Subcutaneous abdominal adipose tissue (tissue), 5 donors: ENCODE results near the gene HRCT1.
A peak's percentile ranks its signal among the peaks of the same experiment; 100 is the strongest.

Experiments used
- H3K27ac ChIP-seq: one replicate; pipeline ENCODE4 v1.7.0; 2013; ENCODE audit warnings: low read depth, mild to moderate bottlenecking, inconsistent platforms, low read length, moderate library complexity
- H3K27me3 ChIP-seq, 5 donors: one replicate each; pipeline ENCODE4 v1.7.0; 2013; ENCODE audit warnings: low read length in 5 of 5, inconsistent platforms in 1 of 5; ENCODE audit not compliant: control insufficient read depth in 5 of 5, insufficient read depth in 4 of 5
- H3K36me3 ChIP-seq, 5 donors: one replicate each; pipeline ENCODE4 v1.7.0; 2013; ENCODE audit warnings: low read length in 5 of 5; ENCODE audit not compliant: control insufficient read depth in 5 of 5, insufficient read depth in 5 of 5
- H3K4me1 ChIP-seq, 5 donors: one replicate each; pipeline ENCODE4 v1.7.0; 2013; ENCODE audit warnings: low read length in 5 of 5, mild to moderate bottlenecking in 3 of 5, moderate library complexity in 1 of 5; ENCODE audit not compliant: control insufficient read depth in 5 of 5, insufficient read depth in 5 of 5
- H3K4me3 ChIP-seq, 5 donors: one replicate each; pipeline ENCODE4 v1.7.0; 2013; ENCODE audit warnings: low read length in 5 of 5, low read depth in 1 of 5
- H3K9ac ChIP-seq, 5 donors: one replicate each; pipeline ENCODE4 v1.7.0; 2013; ENCODE audit warnings: low read length in 5 of 5, mild to moderate bottlenecking in 4 of 5, moderate library complexity in 3 of 5
- H3K9me3 ChIP-seq, 5 donors: one replicate each; pipeline ENCODE4 v1.7.0; 2013; ENCODE audit warnings: low read length in 5 of 5; ENCODE audit not compliant: control insufficient read depth in 5 of 5
- donor health status: healthy.
- donor health status: healthy.
- donor health status: healthy.
- donor health status: healthy.
- donor health status: healthy.

Gene HRCT1

GRCh38 chr9:35951736-35952135 is 45.7 kb downstream of the HRCT1 start:
- no peaks in the 10 kb centered on the region for H3K36me3 ChIP-seq
- peaks cover 0 to 26% (median 3%) of the 10 kb centered on the region in 5 donors for H3K4me1 ChIP-seq
- H3K9ac ChIP-seq, result no peak overlapping the region
- H3K4me3 ChIP-seq, result no peak overlapping the region
- no peaks in the 10 kb centered on the region for H3K9me3 ChIP-seq
- H3K27me3 ChIP-seq, result no peaks in the 10 kb centered on the region
- peak overlapping the region; percentile 2 for H3K27ac ChIP-seq

- Histone ChIP-seq H3K9me3 (no peaks in the 10 kb centered on the region), H3K27me3 (no peaks in the 10 kb centered on the region), H3K36me3 (peaks cover 0 to 2% (median 0%) of the 10 kb centered on the region in 5 donors), H3K27ac (peak overlapping the region; percentile 2), H3K4me1 (peaks cover 0 to 26% (median 3%) of the 10 kb centered on the region in 5 donors), H3K9ac (no peak overlapping the region), H3K4me3 (no peak overlapping the region)
Measured at GRCh38 chr9:35952526-35953191, 46.7 kb downstream of the HRCT1 start.

- Histone ChIP-seq H3K27ac (no peak overlapping the region), H3K36me3 (peaks cover 0 to 3% (median 0%) of the 10 kb centered on the region in 5 donors), H3K4me1 (peaks cover 0 to 13% (median 3%) of the 10 kb centered on the region in 5 donors), H3K9me3 (no peaks in the 10 kb centered on the region), H3K4me3 (no peak overlapping the region), H3K9ac (peak overlapping the region in 1 of 5 donors; percentile 9), H3K27me3 (no peaks in the 10 kb centered on the region)
Measured at GRCh38 chr9:35954942-35955546, 49.0 kb downstream of the HRCT1 start.

- no peak overlapping the region for H3K9ac ChIP-seq
- no peak overlapping the region for H3K4me3 ChIP-seq
- H3K36me3 ChIP-seq, result peaks cover 0 to 3% (median 0%) of the 10 kb centered on the region in 5 donors
- H3K27ac ChIP-seq, result no peak overlapping the region
- H3K9me3 ChIP-seq, result no peaks in the 10 kb centered on the region
- H3K4me1 ChIP-seq, result peaks cover 0 to 11% (median 3%) of the 10 kb centered on the region in 5 donors
- H3K27me3 ChIP-seq, result peaks cover 0 to 4% (median 0%) of the 10 kb centered on the region in 5 donors
Measured at GRCh38 chr9:35956651-35957050, 50.6 kb downstream of the HRCT1 start.
